ENCODE data around the gene SLK. TPM values are rescaled to one million over a fixed set of nuclear protein-coding genes. Genes with fewer than 3 reads are reported as not detected.

The SLK gene
- total and polyA plus RNA-seq, 2 of the 13 experiments (the other 11 are each of a cell fraction or from before 2014, with no cell fraction given) = 3.4 to 22.8 TPM

GRCh38 chr10:103918053-103918846 lies 48.7 kb upstream of the SLK start, which contains the start of gene STN1 (continued):
- TF ChIP-seq ZXDC (CRISPR knock-in tag; IDR thresholded peaks at IDR 0.05) (no peak), SIX4 (CRISPR knock-in tag; IDR thresholded peaks at IDR 0.05) (peak; percentile 49; the same call in 1 of the 2 replicates), ZNF484 (CRISPR knock-in tag; IDR thresholded peaks at IDR 0.05; ENCODE audit: borderline replicate concordance, low read depth) (no peak), ZNF33B (CRISPR knock-in tag; IDR thresholded peaks at IDR 0.05) (no peak), CERS6 (CRISPR knock-in tag; IDR thresholded peaks at IDR 0.05) (no peak), GATA4 (IDR thresholded peaks at IDR 0.05; ENCODE audit: borderline replicate concordance, low read depth) (peak; percentile 39; the same call in 1 of the 2 replicates), SIN3B (IDR thresholded peaks at IDR 0.05; ENCODE audit: low read length) (0 out of 2 replicates have a peak, but pooled peaks have one; percentile 24), BRD4 (CRISPR knock-in tag; IDR thresholded peaks at IDR 0.05) (0 out of 2 replicates have a peak, but pooled peaks have one; percentile 28), MAF1 (CRISPR knock-in tag; IDR thresholded peaks at IDR 0.05; ENCODE audit: borderline replicate concordance) (0 out of 2 replicates have a peak, but pooled peaks have one; percentile 28), PBX2 (CRISPR knock-in tag; IDR thresholded peaks at IDR 0.05) (no peak), ZNF788 (CRISPR knock-in tag; IDR thresholded peaks at IDR 0.05; ENCODE audit: borderline replicate concordance) (peak; percentile 61; the same call in 1 of the 2 replicates), MIXL1 (CRISPR knock-in tag; IDR thresholded peaks at IDR 0.05) (0 out of 2 replicates have a peak, but pooled peaks have one; percentile 12), HNRNPH1 (optimal IDR thresholded peaks at IDR 0.05; ENCODE audit: low read depth, low read length) (no peak), ZSCAN20 (CRISPR knock-in tag; IDR thresholded peaks at IDR 0.05; ENCODE audit: borderline replicate concordance) (peak; percentile 91), ZFP37 (CRISPR knock-in tag; IDR thresholded peaks at IDR 0.05; ENCODE audit: borderline replicate concordance) (no peak)
- TF ChIP-seq, protein P1, sequence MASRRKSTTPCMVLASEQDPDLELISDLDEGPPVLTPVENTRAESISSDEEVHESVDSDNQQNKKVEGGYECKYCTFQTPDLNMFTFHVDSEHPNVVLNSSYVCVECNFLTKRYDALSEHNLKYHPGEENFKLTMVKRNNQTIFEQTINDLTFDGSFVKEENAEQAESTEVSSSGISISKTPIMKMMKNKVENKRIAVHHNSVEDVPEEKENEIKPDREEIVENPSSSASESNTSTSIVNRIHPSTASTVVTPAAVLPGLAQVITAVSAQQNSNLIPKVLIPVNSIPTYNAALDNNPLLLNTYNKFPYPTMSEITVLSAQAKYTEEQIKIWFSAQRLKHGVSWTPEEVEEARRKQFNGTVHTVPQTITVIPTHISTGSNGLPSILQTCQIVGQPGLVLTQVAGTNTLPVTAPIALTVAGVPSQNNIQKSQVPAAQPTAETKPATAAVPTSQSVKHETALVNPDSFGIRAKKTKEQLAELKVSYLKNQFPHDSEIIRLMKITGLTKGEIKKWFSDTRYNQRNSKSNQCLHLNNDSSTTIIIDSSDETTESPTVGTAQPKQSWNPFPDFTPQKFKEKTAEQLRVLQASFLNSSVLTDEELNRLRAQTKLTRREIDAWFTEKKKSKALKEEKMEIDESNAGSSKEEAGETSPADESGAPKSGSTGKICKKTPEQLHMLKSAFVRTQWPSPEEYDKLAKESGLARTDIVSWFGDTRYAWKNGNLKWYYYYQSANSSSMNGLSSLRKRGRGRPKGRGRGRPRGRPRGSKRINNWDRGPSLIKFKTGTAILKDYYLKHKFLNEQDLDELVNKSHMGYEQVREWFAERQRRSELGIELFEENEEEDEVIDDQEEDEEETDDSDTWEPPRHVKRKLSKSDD (CRISPR knock-in tag; IDR thresholded peaks at IDR 0.05; ENCODE audit: low read depth) = no peak
- TF ChIP-seq, protein P2, sequence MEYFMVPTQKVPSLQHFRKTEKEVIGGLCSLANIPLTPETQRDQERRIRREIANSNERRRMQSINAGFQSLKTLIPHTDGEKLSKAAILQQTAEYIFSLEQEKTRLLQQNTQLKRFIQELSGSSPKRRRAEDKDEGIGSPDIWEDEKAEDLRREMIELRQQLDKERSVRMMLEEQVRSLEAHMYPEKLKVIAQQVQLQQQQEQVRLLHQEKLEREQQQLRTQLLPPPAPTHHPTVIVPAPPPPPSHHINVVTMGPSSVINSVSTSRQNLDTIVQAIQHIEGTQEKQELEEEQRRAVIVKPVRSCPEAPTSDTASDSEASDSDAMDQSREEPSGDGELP (IDR thresholded peaks at IDR 0.05; ENCODE audit: borderline replicate concordance, low read depth) = peak; percentile 33; the same call in 1 of the 2 replicates
- TF ChIP-seq, protein P3, sequence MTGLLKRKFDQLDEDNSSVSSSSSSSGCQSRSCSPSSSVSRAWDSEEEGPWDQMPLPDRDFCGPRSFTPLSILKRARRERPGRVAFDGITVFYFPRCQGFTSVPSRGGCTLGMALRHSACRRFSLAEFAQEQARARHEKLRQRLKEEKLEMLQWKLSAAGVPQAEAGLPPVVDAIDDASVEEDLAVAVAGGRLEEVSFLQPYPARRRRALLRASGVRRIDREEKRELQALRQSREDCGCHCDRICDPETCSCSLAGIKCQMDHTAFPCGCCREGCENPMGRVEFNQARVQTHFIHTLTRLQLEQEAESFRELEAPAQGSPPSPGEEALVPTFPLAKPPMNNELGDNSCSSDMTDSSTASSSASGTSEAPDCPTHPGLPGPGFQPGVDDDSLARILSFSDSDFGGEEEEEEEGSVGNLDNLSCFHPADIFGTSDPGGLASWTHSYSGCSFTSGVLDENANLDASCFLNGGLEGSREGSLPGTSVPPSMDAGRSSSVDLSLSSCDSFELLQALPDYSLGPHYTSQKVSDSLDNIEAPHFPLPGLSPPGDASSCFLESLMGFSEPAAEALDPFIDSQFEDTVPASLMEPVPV (CRISPR knock-in tag; IDR thresholded peaks at IDR 0.05) = 0 out of 2 replicates have a peak, but pooled peaks have one; percentile 40

Data from HepG2 (cell line).